ENCODE results near the gene C11orf91. TPM values are rescaled to one million over a fixed set of nuclear protein-coding genes. Genes with fewer than 3 reads are reported as not detected.

The C11orf91 gene
- total RNA-seq, 2 donors from 2014 or later = 1.0 TPM; not detected in 1

DNA sequence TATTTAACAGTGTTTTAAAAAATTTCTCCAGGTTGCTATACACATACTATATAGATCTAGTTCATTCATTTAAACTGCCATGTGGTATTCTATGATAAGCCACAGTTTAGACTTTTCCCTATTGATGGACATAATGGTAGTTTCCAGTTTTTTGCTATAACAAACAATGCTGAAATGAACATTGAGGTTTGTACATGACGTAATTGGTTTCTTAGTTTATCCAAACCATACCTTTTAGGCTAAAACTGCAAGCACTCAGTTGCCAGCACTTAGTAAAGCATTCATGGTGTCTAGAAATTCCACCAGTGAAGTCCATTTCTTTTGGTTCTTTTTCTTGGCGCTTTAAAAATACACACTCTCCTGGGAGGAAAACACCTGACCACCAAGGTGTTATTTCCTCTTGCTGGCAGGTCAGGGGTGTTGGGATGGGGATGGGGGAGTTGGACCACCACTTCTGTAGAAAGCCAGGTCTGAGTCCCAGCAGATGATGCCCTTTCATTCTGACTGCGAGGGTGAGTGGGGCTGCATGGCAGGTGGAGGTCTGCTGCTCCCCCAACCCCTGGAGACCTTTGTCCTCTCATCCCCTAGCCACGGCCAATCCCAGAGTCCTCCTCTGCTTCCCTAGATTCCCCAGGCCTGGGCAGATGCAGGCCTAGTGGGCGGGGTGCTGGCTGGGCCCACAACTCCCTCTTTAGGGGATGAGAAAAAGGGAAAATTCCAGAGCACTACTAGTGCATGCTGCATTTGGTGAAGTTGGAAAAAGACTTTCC is 41.1 kb downstream of the C11orf91 start:
- Histone ChIP-seq H3K9ac (ENCODE audit: extremely low read depth, low read length, poor library complexity, severe bottlenecking) (no peak overlapping the region), H3K4me3 (ENCODE audit: low read length) (no peak overlapping the region), H3K27ac (ENCODE audit: low read depth, low read length) (no peak overlapping the region), H3K36me3 (ENCODE audit: control insufficient read depth, insufficient read depth, low read length) (no peaks in the 10 kb centered on the region), H3K9me3 (ENCODE audit: control insufficient read depth, low read length) (no peaks in the 10 kb centered on the region), H3K4me1 (ENCODE audit: control insufficient read depth, insufficient read depth, low read length) (no peaks in the 10 kb centered on the region), H3K27me3 (ENCODE audit: control insufficient read depth, insufficient read depth, low read length, poor library complexity, severe bottlenecking) (no peaks in the 10 kb centered on the region)
- TF ChIP-seq, protein P1, sequence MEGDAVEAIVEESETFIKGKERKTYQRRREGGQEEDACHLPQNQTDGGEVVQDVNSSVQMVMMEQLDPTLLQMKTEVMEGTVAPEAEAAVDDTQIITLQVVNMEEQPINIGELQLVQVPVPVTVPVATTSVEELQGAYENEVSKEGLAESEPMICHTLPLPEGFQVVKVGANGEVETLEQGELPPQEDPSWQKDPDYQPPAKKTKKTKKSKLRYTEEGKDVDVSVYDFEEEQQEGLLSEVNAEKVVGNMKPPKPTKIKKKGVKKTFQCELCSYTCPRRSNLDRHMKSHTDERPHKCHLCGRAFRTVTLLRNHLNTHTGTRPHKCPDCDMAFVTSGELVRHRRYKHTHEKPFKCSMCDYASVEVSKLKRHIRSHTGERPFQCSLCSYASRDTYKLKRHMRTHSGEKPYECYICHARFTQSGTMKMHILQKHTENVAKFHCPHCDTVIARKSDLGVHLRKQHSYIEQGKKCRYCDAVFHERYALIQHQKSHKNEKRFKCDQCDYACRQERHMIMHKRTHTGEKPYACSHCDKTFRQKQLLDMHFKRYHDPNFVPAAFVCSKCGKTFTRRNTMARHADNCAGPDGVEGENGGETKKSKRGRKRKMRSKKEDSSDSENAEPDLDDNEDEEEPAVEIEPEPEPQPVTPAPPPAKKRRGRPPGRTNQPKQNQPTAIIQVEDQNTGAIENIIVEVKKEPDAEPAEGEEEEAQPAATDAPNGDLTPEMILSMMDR (conservative IDR thresholded peaks at IDR 0.05) = no peak
- no peak for DNase-seq
- Mint-ChIP-seq H3K4me1 (peaks cover 11% of the 10 kb centered on the region), H3K4me3 (no peak overlapping the region), H3K9me3 (no peaks in the 10 kb centered on the region), H3K27me3 (ENCODE audit: insufficient read depth) (peaks cover 16% of the 10 kb centered on the region), H3K27ac (no peak overlapping the region), H3K36me3 (ENCODE audit: low read depth) (no peaks in the 10 kb centered on the region)
- WGBS, 2 experiments (ENCODE audit: insufficient coverage in 1 of 2, insufficient read length in 1 of 2) = 87% methylated on average over 5 of the region's 5 CpGs; no CpG with 5 or more reads in 1 of the 2 experiments

DNA sequence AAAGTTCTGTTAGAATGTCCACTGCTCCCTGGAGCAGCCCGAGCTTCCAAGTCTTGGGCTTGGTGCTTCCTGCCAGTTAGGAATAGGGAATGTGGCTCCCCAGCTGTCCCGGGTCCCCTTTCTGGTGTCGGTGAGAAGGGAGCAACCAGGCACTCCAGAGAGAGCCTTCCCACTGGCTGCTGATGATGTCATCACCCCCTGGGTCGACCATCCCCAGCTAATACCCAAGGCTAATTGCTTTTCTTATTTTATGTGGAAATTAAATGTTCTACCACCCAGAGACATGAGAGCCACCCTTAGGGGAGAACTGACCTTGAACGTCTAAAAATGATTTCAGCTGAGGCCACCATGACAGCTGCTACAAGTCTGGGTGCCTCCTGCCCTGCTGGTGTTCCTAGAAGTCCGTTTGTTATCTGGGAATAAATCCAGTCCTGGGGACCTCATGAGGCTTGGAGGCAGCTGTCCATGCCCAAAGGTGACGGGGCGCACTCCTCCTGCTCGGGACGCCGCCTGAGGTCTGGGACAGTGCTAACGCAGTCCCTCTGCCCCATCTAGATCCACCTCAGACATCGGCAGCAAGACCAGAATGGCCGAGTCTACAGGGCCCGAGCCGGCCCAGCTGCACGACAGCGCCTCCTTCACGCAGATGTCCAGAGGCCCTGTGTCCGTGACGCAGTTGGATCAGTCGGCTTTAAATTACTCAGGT is 42.3 kb downstream of the C11orf91 start:
- Mint-ChIP-seq H3K27me3 (ENCODE audit: insufficient read depth) (peaks cover 5% of the 10 kb centered on the region), H3K4me3 (no peak overlapping the region), H3K36me3 (ENCODE audit: low read depth) (no peaks in the 10 kb centered on the region), H3K27ac (no peak overlapping the region), H3K4me1 (peaks cover 11% of the 10 kb centered on the region), H3K9me3 (no peaks in the 10 kb centered on the region)
- Histone ChIP-seq H3K27ac (ENCODE audit: low read depth, low read length) (no peak overlapping the region), H3K27me3 (ENCODE audit: control insufficient read depth, insufficient read depth, low read length, poor library complexity, severe bottlenecking) (no peaks in the 10 kb centered on the region), H3K36me3 (ENCODE audit: control insufficient read depth, insufficient read depth, low read length) (no peaks in the 10 kb centered on the region), H3K9me3 (ENCODE audit: control insufficient read depth, low read length) (no peaks in the 10 kb centered on the region), H3K9ac (ENCODE audit: extremely low read depth, low read length, poor library complexity, severe bottlenecking) (no peak overlapping the region), H3K4me1 (ENCODE audit: control insufficient read depth, insufficient read depth, low read length) (no peaks in the 10 kb centered on the region), H3K4me3 (ENCODE audit: low read length) (no peak overlapping the region)
- DNase-seq = peak; percentile 68
- WGBS, 2 experiments (ENCODE audit: insufficient coverage in 1 of 2, insufficient read length in 1 of 2) = 89 to 93% methylated on average over 18 to 22 of the region's 22 CpGs
- TF ChIP-seq, protein P1 (conservative IDR thresholded peaks at IDR 0.05) = peak; percentile 46

DNA sequence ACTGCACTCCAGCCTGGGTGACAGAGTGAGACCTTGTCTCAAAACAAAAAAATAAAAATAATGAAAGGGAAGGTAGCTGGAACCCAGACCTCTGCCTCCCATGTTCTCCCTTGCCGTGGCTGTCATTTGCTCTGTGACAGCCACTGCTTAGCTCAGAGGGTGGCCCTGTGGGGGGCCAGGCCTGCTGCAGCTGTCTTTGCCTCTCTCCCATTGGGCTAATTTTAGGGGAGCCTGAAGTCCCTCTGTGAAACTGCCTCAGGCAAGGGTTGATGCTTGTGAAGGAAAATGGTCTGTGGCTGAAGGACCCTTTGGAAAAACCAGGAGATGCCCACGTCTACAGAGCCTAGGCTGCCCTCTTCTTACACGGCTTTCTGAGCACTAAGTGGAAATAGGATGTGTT is 42.9 kb downstream of the C11orf91 start:
- Mint-ChIP-seq H3K9me3 (no peaks in the 10 kb centered on the region), H3K4me1 (peaks cover 12% of the 10 kb centered on the region), H3K27ac (no peak overlapping the region), H3K27me3 (ENCODE audit: insufficient read depth) (peaks cover 2% of the 10 kb centered on the region), H3K4me3 (no peak overlapping the region), H3K36me3 (ENCODE audit: low read depth) (no peaks in the 10 kb centered on the region)
- Histone ChIP-seq H3K27ac (ENCODE audit: low read depth, low read length) (no peak overlapping the region), H3K9me3 (ENCODE audit: control insufficient read depth, low read length) (no peaks in the 10 kb centered on the region), H3K9ac (ENCODE audit: extremely low read depth, low read length, poor library complexity, severe bottlenecking) (no peak overlapping the region), H3K27me3 (ENCODE audit: control insufficient read depth, insufficient read depth, low read length, poor library complexity, severe bottlenecking) (no peaks in the 10 kb centered on the region), H3K4me3 (ENCODE audit: low read length) (no peak overlapping the region), H3K4me1 (ENCODE audit: control insufficient read depth, insufficient read depth, low read length) (no peaks in the 10 kb centered on the region), H3K36me3 (ENCODE audit: control insufficient read depth, insufficient read depth, low read length) (no peaks in the 10 kb centered on the region)
- TF ChIP-seq, protein P1 (conservative IDR thresholded peaks at IDR 0.05) = no peak
- 90 to 100% methylated on average over 2 to 3 of the region's 3 CpGs for WGBS, 2 experiments (ENCODE audit: insufficient coverage in 1 of 2, insufficient read length in 1 of 2)
- DNase-seq = no peak
